AG04450 (cell line): Measurements from ENCODE around the gene DCT. TPM values are rescaled to one million over a fixed set of nuclear protein-coding genes. Genes with fewer than 3 reads are reported as not detected.
"Not testable (repeated sequence)": the region's sequence is repeated elsewhere in the genome, so short reads cannot be mapped to it uniquely, and the experiment has no call there.

Experiments used
- CTCF ChIA-PET: fragments of 300-600, 350-600 bp; formaldehyde crosslinking; extraction: SDS; loops from one replicate; lab custom pipeline; 2022; ENCODE audit warnings: antibody characterized with exemption, inconsistent platforms; lab: Charles Lee
- POLR2A ChIA-PET: fragments of 350-600 bp; formaldehyde crosslinking; extraction: SDS; loops from one replicate; lab custom pipeline; 2021; ENCODE audit warnings: antibody characterized with exemption, inconsistent platforms; lab: Yijun Ruan, JAX
- DNase-seq: peaks from one replicate; pipeline ENCODE4 v3.0.0-alpha.2; 2011; ENCODE audit warnings: low read depth, low spot score
- H3K27ac ChIP-seq: one replicate; pipeline ENCODE4 v1.5.1; 2012; ENCODE audit warnings: low read depth, low read length, control low read depth
- H3K27me3 ChIP-seq: one replicate; pipeline ENCODE4 v1.6.0; 2012; ENCODE audit warnings: low read length; ENCODE audit not compliant: control insufficient read depth, insufficient read depth
- H3K4me3 ChIP-seq: 2 replicates; pipeline ENCODE4 v1.5.1; 2011; ENCODE audit warnings: mild to moderate bottlenecking, low read depth, low read length, control low read depth
- H3K9me3 ChIP-seq: 2 replicates; pipeline ENCODE4 v1.5.1; 2012; ENCODE audit warnings: low read length; ENCODE audit not compliant: control insufficient read depth, insufficient read depth
- polyA plus RNA-seq: library from polyadenylated mRNA; depleted of rRNA; stranded (reverse); fragments of >200 nt; gene quantifications from 2 replicates; pipeline ENCODE4 v1.2.3, GENCODE V29; 2011
- TF ChIP-seq, protein P1 (sequence below): IDR thresholded peaks from 2 replicates; pipeline ENCODE4 v1.5.1; 2011; ENCODE audit warnings: low read depth, low read length, control low read depth, inconsistent platforms

Gene DCT
- polyA plus RNA-seq, 1 experiment: not detected

- no peaks in the 10 kb centered on the region for H3K9me3 ChIP-seq
- CTCF ChIA-PET: no interaction called here
These were observed 36.4 kb upstream of the DCT start for GRCh38 chr13:94515911-94516310.

DNA sequence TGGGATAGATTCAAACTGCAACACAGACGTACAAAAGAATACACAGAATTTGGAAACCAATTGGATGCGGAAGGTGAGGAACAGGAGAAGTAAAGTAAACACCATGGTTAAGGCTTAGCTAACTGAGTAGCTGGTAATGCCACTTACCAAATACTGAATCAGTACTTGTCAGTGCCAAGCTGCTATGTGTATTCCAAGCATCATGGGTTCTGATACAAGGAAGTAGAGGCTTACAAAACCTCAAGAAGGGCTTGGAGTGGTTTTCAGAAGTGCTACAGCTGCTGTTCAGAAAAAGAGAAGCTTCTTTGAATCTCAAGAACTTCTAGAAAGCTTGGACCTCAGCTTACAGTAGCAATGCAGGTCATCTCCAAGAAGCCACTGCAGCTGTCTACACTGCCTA, 35.9 kb upstream of the DCT start:
- Histone ChIP-seq H3K4me3 (no peak overlapping the region), H3K27me3 (no peaks in the 10 kb centered on the region), H3K9me3 (no peaks in the 10 kb centered on the region), H3K27ac (no peak overlapping the region)
- ChIA-PET POLR2A (no interaction called here), CTCF (no interaction called here)
- DNase-seq: no peak
- TF ChIP-seq, protein P1, sequence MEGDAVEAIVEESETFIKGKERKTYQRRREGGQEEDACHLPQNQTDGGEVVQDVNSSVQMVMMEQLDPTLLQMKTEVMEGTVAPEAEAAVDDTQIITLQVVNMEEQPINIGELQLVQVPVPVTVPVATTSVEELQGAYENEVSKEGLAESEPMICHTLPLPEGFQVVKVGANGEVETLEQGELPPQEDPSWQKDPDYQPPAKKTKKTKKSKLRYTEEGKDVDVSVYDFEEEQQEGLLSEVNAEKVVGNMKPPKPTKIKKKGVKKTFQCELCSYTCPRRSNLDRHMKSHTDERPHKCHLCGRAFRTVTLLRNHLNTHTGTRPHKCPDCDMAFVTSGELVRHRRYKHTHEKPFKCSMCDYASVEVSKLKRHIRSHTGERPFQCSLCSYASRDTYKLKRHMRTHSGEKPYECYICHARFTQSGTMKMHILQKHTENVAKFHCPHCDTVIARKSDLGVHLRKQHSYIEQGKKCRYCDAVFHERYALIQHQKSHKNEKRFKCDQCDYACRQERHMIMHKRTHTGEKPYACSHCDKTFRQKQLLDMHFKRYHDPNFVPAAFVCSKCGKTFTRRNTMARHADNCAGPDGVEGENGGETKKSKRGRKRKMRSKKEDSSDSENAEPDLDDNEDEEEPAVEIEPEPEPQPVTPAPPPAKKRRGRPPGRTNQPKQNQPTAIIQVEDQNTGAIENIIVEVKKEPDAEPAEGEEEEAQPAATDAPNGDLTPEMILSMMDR: no peak

More at GRCh38 chr13:94515911-94516310, 36.4 kb upstream of the DCT start:
- Histone ChIP-seq H3K27me3 (no peaks in the 10 kb centered on the region), H3K27ac (no peak overlapping the region), H3K4me3 (no peak overlapping the region)
- DNase-seq: no peak
- TF ChIP-seq, protein P1: no peak
- POLR2A ChIA-PET: no interaction called here

DNA sequence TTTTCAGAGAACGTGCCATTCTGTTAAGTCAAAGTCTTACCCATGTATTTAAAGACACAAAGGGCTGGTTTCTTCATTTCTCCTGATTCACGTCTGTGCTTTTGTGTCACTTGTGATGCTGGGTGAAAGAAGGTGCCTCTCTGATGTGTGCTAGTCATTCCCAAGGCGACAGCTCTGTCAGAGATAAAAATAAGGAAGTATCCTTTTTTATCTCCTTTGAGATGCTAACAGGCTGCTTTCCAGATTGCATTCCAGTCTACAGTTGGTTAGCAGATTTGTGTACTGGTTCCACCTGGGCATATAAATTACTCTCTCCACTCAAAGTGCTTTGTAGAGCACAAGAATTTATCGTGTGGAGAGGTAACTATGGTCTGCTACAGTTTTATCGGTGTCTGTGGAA, 33.5 kb upstream of the DCT start:
- ChIA-PET POLR2A (no interaction called here), CTCF (no interaction called here)
- no peak for DNase-seq
- TF ChIP-seq, protein P1: no peak
- Histone ChIP-seq H3K27ac (no peak overlapping the region), H3K9me3 (no peaks in the 10 kb centered on the region), H3K4me3 (no peak overlapping the region), H3K27me3 (no peaks in the 10 kb centered on the region)

DNA sequence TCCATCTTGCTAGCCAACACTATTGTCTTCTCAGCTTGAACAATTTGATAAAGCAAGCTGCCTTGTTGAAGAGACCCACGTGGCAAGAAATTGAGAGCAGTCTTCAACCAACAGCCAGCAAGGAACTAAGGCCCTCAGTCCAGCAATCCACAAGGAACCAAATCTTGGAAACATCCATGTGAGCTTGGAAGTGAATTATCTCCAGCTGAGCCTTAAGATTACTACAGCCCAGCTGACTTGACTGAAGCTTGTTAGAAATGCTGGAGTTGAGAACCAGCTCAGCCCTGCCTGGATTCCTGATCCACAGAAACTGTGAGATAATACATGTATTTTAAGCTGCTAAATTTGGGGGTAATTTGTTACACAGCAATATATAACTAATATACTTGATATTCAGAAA, 26.2 kb upstream of the DCT start:
- H3K27me3 ChIP-seq: peaks cover 2% of the 10 kb centered on the region
- POLR2A ChIA-PET: no interaction called here
- no peak for DNase-seq
- no peak overlapping the region for H3K27ac ChIP-seq
- CTCF ChIA-PET: no interaction called here
- no peak overlapping the region for H3K4me3 ChIP-seq
- TF ChIP-seq, protein P1: no peak
- no peaks in the 10 kb centered on the region for H3K9me3 ChIP-seq

DNA sequence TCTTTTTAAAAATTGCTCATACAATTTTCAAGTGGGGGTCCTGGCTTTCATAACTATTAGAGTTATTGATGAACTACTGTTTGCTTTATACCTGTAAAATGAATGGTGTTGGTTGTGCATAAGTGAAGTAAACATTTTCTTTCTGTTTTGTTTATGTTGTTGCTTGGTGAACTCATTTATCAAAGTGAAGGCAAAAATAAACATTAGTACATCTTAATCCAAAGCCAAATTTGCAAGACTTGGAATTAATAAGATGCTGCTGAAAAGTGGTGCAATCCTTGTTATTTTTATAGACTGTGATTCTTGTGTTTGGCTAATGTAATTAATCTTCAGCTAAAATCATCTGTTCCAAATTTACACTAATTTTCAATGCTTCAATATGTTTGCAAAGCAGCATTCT, 24.4 kb upstream of the DCT start:
- H3K27ac ChIP-seq: no peak overlapping the region
- ChIA-PET POLR2A (no interaction called here), CTCF (no interaction called here)
- H3K4me3 ChIP-seq: no peak overlapping the region
- H3K27me3 ChIP-seq: peaks cover 2% of the 10 kb centered on the region
- TF ChIP-seq, protein P1: no peak
- H3K9me3 ChIP-seq: no peaks in the 10 kb centered on the region
- no peak for DNase-seq

GRCh38 chr13:94498831-94499230, 19.3 kb upstream of the DCT start:
- H3K4me3 ChIP-seq, POLR2A ChIA-PET, H3K9me3 ChIP-seq, H3K27me3 ChIP-seq, DNase-seq, H3K27ac ChIP-seq: not testable (repeated sequence)
- CTCF ChIA-PET: interaction anchor here (0.8 kb wide), 1 partner anchor 11 kb away, joined by 3 read pairs; no protein-coding TSS in a partner anchor
